Endothelial cell of umbilical vein (primary cell): ENCODE results near the gene GSTA1. TPM values are rescaled to one million over a fixed set of nuclear protein-coding genes. Genes with fewer than 3 reads are reported as not detected.
"Not testable (repeated sequence)": the region's sequence is repeated elsewhere in the genome, so short reads cannot be mapped to it uniquely, and the experiment has no call there.

Experiments used
- BruUV-seq: library from RNA; stranded (reverse); fragments of 400-500 nt; replicated peaks from 2 replicates; lab custom pipeline; 2021; lab: Mats Ljungman, UMichigan
- CTCF ChIA-PET: fragments of 300-600, 350-600 bp; sonication (Branson Sonifier 250); formaldehyde crosslinking; loops from one replicate; lab custom pipeline; 2021; ENCODE audit warnings: antibody characterized with exemption, inconsistent platforms; lab: Charles Lee
- POLR2A ChIA-PET: fragments of 300-600, 350-600 bp; sonication (Branson Sonifier 250); formaldehyde crosslinking; loops from one replicate; lab custom pipeline; 2021; ENCODE audit warnings: antibody characterized with exemption, inconsistent platforms; lab: Charles Lee
- DNase-seq: peaks from one replicate; pipeline ENCODE4 v3.0.0-alpha.2; 2011; ENCODE audit warnings: low read depth, low spot score
- FAIRE-seq: peaks from 2 replicates; lab custom pipeline; 2011; peaks lifted over from hg19 to GRCh38; lab: Jason Lieb, UNC
- H2AFZ ChIP-seq: 2 replicates; pipeline ENCODE4 v1.6.0; 2012; ENCODE audit warnings: low read depth, low read length, control low read depth, inconsistent platforms
- H3K27ac ChIP-seq: 2 replicates; pipeline ENCODE4 v1.5.1; 2011; ENCODE audit warnings: low read depth, mild to moderate bottlenecking, control low read depth, low read length, moderate library complexity; ENCODE audit not compliant: insufficient read depth
- H3K27me3 ChIP-seq, 2 experiments: 2 replicates each; pipeline versions ENCODE4 v1.6.0 to v1.6.1; 2011; ENCODE audit warnings: low read length in 2 of 2, mixed read lengths in 1 of 2; ENCODE audit not compliant: control insufficient read depth in 2 of 2, insufficient read depth in 2 of 2
- H3K36me3 ChIP-seq, 2 experiments: 2 replicates in 1 of 2; 3 replicates in 1 of 2; pipeline ENCODE4 v1.5.1; 2011; ENCODE audit warnings: low read length in 2 of 2, mild to moderate bottlenecking in 1 of 2, moderate library complexity in 1 of 2; ENCODE audit not compliant: control insufficient read depth in 2 of 2, insufficient read depth in 2 of 2; ENCODE audit errors: extremely low read depth in 1 of 2
- H3K4me1 ChIP-seq: 3 replicates; pipeline ENCODE4 v1.5.1; 2011; ENCODE audit warnings: mild to moderate bottlenecking, low read length; ENCODE audit not compliant: control insufficient read depth, insufficient read depth; ENCODE audit errors: extremely low read depth
- H3K4me2 ChIP-seq: 2 replicates; pipeline ENCODE4 v1.6.1; 2011; ENCODE audit warnings: low read length, control low read depth, mixed read lengths; ENCODE audit not compliant: insufficient read depth
- H3K4me3 ChIP-seq, 3 experiments: fragments of 200-600 bp in 1 of 3; sonication (generic), shearing (Covaris generic) in 1 of 3; replicated peaks in 1 of 3; 2 replicates each; pipeline ENCODE4 v1.5.1; 2011 to 2016; ENCODE audit warnings: control low read depth in 3 of 3, low read length in 3 of 3, mild to moderate bottlenecking in 2 of 3, inconsistent platforms in 1 of 3, low read depth in 1 of 3, moderate library complexity in 1 of 3; ENCODE audit not compliant: insufficient read depth in 1 of 3
- H3K79me2 ChIP-seq: 2 replicates; pipeline ENCODE4 v1.6.0; 2012; ENCODE audit warnings: low read length, inconsistent platforms; ENCODE audit not compliant: control insufficient read depth, insufficient read depth
- H3K9ac ChIP-seq: replicated peaks from 2 replicates; pipeline ENCODE3; 2011; ENCODE audit warnings: low read length, control low read depth; ENCODE audit not compliant: insufficient read depth; ENCODE audit errors: extremely low read depth
- H3K9me1 ChIP-seq: replicated peaks from 3 replicates; pipeline ENCODE4 v1.6.0; 2011; ENCODE audit warnings: mild to moderate bottlenecking, low read length; ENCODE audit not compliant: control insufficient read depth, insufficient read depth; ENCODE audit errors: extremely low read depth
- H3K9me3 ChIP-seq: replicated peaks from 2 replicates; pipeline ENCODE4 v1.5.1; 2012; ENCODE audit warnings: low read length, inconsistent platforms; ENCODE audit not compliant: control insufficient read depth, insufficient read depth
- H4K20me1 ChIP-seq: replicated peaks from 2 replicates; pipeline ENCODE3; 2011; ENCODE audit warnings: mild to moderate bottlenecking, low read length; ENCODE audit not compliant: control insufficient read depth, insufficient read depth; ENCODE audit errors: extremely low read depth
- EZH2 ChIP-seq: IDR thresholded peaks from 2 replicates; pipeline ENCODE4 v1.6.1; 2012; ENCODE audit warnings: borderline replicate concordance, low read depth, mild to moderate bottlenecking, moderate library complexity, low read length, inconsistent platforms; ENCODE audit not compliant: severe bottlenecking
- FOS ChIP-seq: IDR thresholded peaks from 2 replicates; pipeline ENCODE4 v1.6.1; 2011; ENCODE audit warnings: mild to moderate bottlenecking, low read length, moderate library complexity, borderline replicate concordance; ENCODE audit not compliant: insufficient read depth
- GATA2 ChIP-seq: IDR thresholded peaks from 2 replicates; pipeline ENCODE4 v1.7.0; 2011; ENCODE audit warnings: low read depth, mild to moderate bottlenecking, moderate library complexity, mixed read lengths, low read length; ENCODE audit not compliant: insufficient read length, insufficient read depth
- JUN ChIP-seq: IDR thresholded peaks from 2 replicates; pipeline ENCODE4 v1.6.1; 2011; ENCODE audit warnings: borderline replicate concordance, low read depth; ENCODE audit not compliant: insufficient read length, insufficient read depth
- MYC ChIP-seq: IDR thresholded peaks from one replicate; pipeline ENCODE4 v1.6.1; 2011; ENCODE audit warnings: mild to moderate bottlenecking, low read depth, low read length
- POLR2A ChIP-seq: IDR thresholded peaks from 2 replicates; pipeline ENCODE4 v1.6.1; 2012; ENCODE audit warnings: low read depth, mild to moderate bottlenecking, control low read depth, low read length
- POLR2AphosphoS5 ChIP-seq: IDR thresholded peaks from 2 replicates; pipeline ENCODE4 v1.6.1; 2012; ENCODE audit warnings: low read depth, mild to moderate bottlenecking, control low read depth, low read length, moderate library complexity; ENCODE audit not compliant: insufficient read depth
- dilution Hi-C: fragments of 300-500 bp; cut with MboI; formaldehyde crosslinking; loops from one replicate; pipeline ENCODE4 v1.15.0; 2019; ENCODE audit warnings: low sequenced_read_pairs; ENCODE audit not compliant: extremely low pct_ligation_motif_present
- intact Hi-C: fragments of 100-400 bp; cut with micrococcal nuclease; formaldehyde crosslinking; loops from one replicate; pipeline ENCODE4 v1.10.0; 2022
- polyA plus RNA-seq, 4 experiments: library from polyadenylated mRNA; depleted of rRNA in 3 of 4; stranded (reverse) in 3 of 4; unstranded in 1 of 4; fragments of >200 nt; gene quantifications; 2 replicates each; pipeline versions ENCODE4 v1.2.1 to v1.2.3, GENCODE V29; 2011 to 2012; ENCODE audit warnings: missing spikeins in 1 of 4
- total RNA-seq: library from RNA; stranded (reverse); gene quantifications from 2 replicates; pipeline ENCODE4 v1.2.3, GENCODE V29; 2021
- TF ChIP-seq, protein P1 (sequence below): IDR thresholded peaks from 2 replicates; pipeline ENCODE4 v1.6.1; 2011; ENCODE audit not compliant: insufficient read depth, insufficient read length
- TF ChIP-seq, protein P2 (sequence below), 2 donors: IDR thresholded peaks; 1 replicate in 1 of 2; 2 replicates in 1 of 2; pipeline ENCODE4 v1.5.1; 2011; ENCODE audit warnings: low read length in 2 of 2, mild to moderate bottlenecking in 2 of 2, moderate library complexity in 2 of 2, control low read depth in 1 of 2, inconsistent platforms in 1 of 2, low read depth in 1 of 2; ENCODE audit not compliant: insufficient read depth in 1 of 2; ENCODE audit errors: extremely low read depth in 1 of 2

GSTA1 gene
- total and polyA plus RNA-seq, 2 donors (not counting 3 experiments of a cell fraction or from before 2014, with no cell fraction given) = not detected

DNA sequence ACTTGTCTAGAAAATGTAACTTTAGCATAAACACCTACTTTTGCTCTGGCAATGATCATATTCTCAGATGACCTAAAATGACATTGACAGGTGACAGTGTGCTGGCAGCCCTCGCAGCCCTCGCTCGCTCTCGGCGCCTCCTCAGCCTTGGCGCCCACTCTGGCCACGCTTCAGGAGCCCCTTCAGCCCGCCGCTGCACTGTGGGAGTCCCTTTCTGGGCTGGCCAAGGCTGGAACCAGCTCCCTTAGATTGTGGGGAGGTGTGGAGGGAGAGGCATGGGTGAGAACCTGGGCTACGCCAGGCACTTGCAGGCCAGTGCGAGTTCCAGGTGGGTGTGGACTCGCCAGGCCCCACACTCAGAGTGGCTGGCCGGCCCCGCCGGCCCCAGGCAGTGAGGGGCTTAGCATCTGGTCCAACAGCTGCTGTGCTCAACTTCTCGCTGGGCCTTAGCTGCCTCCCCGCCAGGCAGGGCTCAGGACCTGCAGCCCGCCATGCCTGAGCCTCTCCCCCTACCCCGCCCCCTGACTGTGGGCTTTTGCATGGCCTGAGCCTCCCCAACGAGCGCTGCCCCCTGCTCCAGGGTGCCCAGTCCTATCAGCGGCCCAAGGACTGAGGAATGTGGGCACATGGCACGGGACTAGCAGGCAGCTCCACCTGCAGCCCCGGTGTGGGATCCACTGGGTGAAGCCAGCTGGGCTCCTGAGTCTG, 17.2 kb downstream of the GSTA1 start:
- no peak overlapping the region for H3K27ac ChIP-seq
- H4K20me1 ChIP-seq = no peaks in the 10 kb centered on the region
- H2AFZ ChIP-seq = no peak overlapping the region
- intact Hi-C loops (loop anchor here (1.0 kb wide), 1 partner anchor 41 kb away; no protein-coding TSS in a partner anchor), dilution Hi-C loops (no loop called here)
- H3K4me3 ChIP-seq = no peak overlapping the region
- no peaks in the 10 kb centered on the region for H3K36me3 ChIP-seq
- H3K9ac ChIP-seq = no peak overlapping the region
- DNase-seq = no peak
- H3K27me3 ChIP-seq = no peaks in the 10 kb centered on the region
- no peaks in the 10 kb centered on the region for H3K4me1 ChIP-seq
- no TSS peak for BruUV-seq
- no peaks in the 10 kb centered on the region for H3K79me2 ChIP-seq
- no peak overlapping the region for H3K4me2 ChIP-seq
- no peaks in the 10 kb centered on the region for H3K9me1 ChIP-seq
- no peaks in the 10 kb centered on the region for H3K9me3 ChIP-seq
- FAIRE-seq = no peak
- ChIA-PET POLR2A (no interaction called here), CTCF (no interaction called here)
- TF ChIP-seq, protein P1, sequence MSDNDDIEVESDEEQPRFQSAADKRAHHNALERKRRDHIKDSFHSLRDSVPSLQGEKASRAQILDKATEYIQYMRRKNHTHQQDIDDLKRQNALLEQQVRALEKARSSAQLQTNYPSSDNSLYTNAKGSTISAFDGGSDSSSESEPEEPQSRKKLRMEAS = no peak
- TF ChIP-seq FOS (no peak), EZH2 (no peak), JUN (no peak), MYC (no peak), GATA2 (no peak), POLR2A (no peak), POLR2AphosphoS5 (no peak)
- TF ChIP-seq, protein P2, sequence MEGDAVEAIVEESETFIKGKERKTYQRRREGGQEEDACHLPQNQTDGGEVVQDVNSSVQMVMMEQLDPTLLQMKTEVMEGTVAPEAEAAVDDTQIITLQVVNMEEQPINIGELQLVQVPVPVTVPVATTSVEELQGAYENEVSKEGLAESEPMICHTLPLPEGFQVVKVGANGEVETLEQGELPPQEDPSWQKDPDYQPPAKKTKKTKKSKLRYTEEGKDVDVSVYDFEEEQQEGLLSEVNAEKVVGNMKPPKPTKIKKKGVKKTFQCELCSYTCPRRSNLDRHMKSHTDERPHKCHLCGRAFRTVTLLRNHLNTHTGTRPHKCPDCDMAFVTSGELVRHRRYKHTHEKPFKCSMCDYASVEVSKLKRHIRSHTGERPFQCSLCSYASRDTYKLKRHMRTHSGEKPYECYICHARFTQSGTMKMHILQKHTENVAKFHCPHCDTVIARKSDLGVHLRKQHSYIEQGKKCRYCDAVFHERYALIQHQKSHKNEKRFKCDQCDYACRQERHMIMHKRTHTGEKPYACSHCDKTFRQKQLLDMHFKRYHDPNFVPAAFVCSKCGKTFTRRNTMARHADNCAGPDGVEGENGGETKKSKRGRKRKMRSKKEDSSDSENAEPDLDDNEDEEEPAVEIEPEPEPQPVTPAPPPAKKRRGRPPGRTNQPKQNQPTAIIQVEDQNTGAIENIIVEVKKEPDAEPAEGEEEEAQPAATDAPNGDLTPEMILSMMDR (IDR thresholded peaks at IDR 0.05; ENCODE audit: extremely low read depth in 1 of 2, insufficient read depth in 1 of 2, low read depth in 1 of 2, low read length in 2 of 2) = no peak

DNA sequence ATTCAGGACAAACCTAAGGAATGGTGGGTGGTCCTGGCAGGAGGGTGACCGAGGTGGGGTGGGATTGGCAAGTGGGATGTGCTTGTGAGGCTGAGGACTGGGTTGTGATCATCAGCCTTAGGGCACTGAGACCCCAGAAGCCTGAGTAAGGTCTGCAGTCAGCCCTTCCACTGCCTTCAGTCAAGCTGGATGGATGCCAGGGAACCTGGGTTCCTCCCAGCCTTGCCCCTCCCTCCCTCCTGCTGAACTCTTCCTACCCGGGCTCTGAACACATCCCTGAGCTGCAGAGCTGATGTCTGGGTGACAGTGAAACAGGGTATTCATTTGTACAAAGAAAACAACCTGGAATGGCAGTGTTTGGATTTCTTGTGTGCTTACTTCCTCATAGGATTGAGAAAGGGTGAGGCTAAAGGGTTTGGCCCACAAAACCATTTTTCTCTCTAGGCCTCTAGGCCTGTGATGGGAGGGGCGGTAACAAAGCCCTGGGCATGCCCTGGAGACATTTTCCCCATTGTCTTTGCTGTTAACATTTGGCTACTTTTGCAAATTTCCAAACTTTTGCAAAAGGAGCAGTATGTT, 20.8 kb downstream of the GSTA1 start:
- BruUV-seq, H3K4me1 ChIP-seq, H2AFZ ChIP-seq, POLR2A ChIA-PET, H3K9me3 ChIP-seq, H3K9ac ChIP-seq, FAIRE-seq, H3K9me1 ChIP-seq, DNase-seq, H3K36me3 ChIP-seq, H4K20me1 ChIP-seq, H3K79me2 ChIP-seq, H3K4me3 ChIP-seq, intact Hi-C loops, H3K27ac ChIP-seq, CTCF ChIA-PET, dilution Hi-C loops, H3K4me2 ChIP-seq, H3K27me3 ChIP-seq: not testable (repeated sequence)
